Body of pancreas (tissue), 4 donors: ENCODE results near the gene RSAD2. TPM values are rescaled to one million over a fixed set of nuclear protein-coding genes. Genes with fewer than 3 reads are reported as not detected.

ENCODE experiments used
- ATAC-seq: fragments of 150-250 bp; one replicate; pipeline ENCODE4 v1.9.1; 2016
- DNase-seq, 4 donors: peaks; one replicate each; pipeline ENCODE4 v3.0.0-alpha.2; 2019
- H3K27ac ChIP-seq, 4 donors: fragments of 200-600 bp; sonication (generic); 1 replicate in 3 of 4; 2 replicates in 1 of 4; pipeline versions ENCODE4 v1.5.1 to v1.6.1; 2016 to 2019; ENCODE audit warnings: mild to moderate bottlenecking in 1 of 4, mixed read lengths in 1 of 4, moderate library complexity in 1 of 4
- H3K27me3 ChIP-seq, 2 donors: fragments of 200-600 bp; sonication (generic); one replicate each; pipeline ENCODE4 v1.6.0; 2016; ENCODE audit warnings: mild to moderate bottlenecking in 1 of 2
- H3K36me3 ChIP-seq, 2 donors: fragments of 200-600 bp; sonication (generic); replicated peaks in 1 of 2; 2 replicates each; pipeline ENCODE4 v1.5.1; 2016; ENCODE audit warnings: low read depth in 2 of 2; ENCODE audit not compliant: insufficient read depth in 1 of 2
- H3K4me1 ChIP-seq: fragments of 200-600 bp; sonication (generic); one replicate; pipeline ENCODE4 v1.6.0; 2016
- H3K4me3 ChIP-seq, 2 donors: fragments of 200-600 bp; sonication (generic); 1 replicate in 1 of 2; 2 replicates in 1 of 2; pipeline ENCODE4 v1.5.1; 2016 to 2019
- H3K9me3 ChIP-seq, 3 donors: fragments of 200-600 bp; sonication (generic); 1 replicate in 2 of 3; 2 replicates in 1 of 3; pipeline ENCODE4 v1.5.1; 2016
- CTCF ChIP-seq, 7 experiments: fragments of 450-650 bp in 4 of 7; fragments of 200-600 bp in 3 of 7; sonication (generic) in 3 of 7; IDR thresholded peaks; one replicate each; pipeline ENCODE4 v1.5.1; 2016 to 2019; ENCODE audit warnings: antibody characterized with exemption in 7 of 7
- POLR2A ChIP-seq, 3 donors: fragments of 450-650 bp; IDR thresholded peaks; one replicate each; pipeline ENCODE4 v1.6.1; 2016; ENCODE audit warnings: antibody characterized with exemption in 3 of 3, mild to moderate bottlenecking in 2 of 3
- WGBS, 2 donors: methylation state at CpG; one replicate each; pipeline ENCODE4 v1.1.5; 2017; 5-methylcytosine and 5-hydroxymethylcytosine counted together
- intact Hi-C: fragments of 100-400 bp; cut with DNase I; formaldehyde crosslinking; loops from one replicate; pipeline ENCODE4 v1.15.1; 2023
- total RNA-seq, 2 donors: library from RNA; depleted of rRNA; stranded (reverse); fragments of >200 nt; gene quantifications; one replicate each; pipeline ENCODE4 v1.1.0, GENCODE V29; 2016

The RSAD2 gene
- total RNA-seq, 2 donors from 2014 or later = under 0.01 to 1.0 TPM

DNA sequence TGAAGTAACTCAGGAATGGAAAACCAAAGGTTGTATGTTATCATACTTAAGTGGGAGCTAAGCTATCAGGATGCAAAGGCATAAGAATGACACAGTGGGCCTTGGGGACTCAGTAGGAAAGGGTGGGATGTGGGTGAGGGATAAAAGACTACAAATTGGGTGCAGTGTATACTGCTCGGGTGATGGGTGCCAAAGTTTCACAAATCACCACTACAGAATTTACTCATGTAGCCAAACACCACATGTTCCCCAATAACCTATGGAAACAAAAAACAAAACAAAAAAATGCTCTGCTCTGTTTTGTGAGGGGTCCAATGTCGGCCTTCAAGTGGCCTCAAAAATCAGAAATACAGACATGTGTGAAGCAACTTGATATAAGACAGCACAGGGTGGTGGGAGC is 30.7 kb downstream of the RSAD2 start:
- Histone ChIP-seq H3K4me1 (no peaks in the 10 kb centered on the region), H3K27me3 (no peaks in the 10 kb centered on the region), H3K9me3 (no peaks in the 10 kb centered on the region), H3K36me3 (no peaks in the 10 kb centered on the region), H3K27ac (no peak overlapping the region), H3K4me3 (no peak overlapping the region)
- WGBS, 2 donors = 87 to 95% methylated on average over 2 of the region's 2 CpGs
- ATAC-seq (no peak), DNase-seq (no peak)
- intact Hi-C loops = no loop called here
- TF ChIP-seq CTCF (IDR thresholded peaks at IDR 0.05) = no peak
- no peak for TF ChIP-seq POLR2A (IDR thresholded peaks at IDR 0.05)

GRCh38 chr2:6909431-6910385 is 32.1 kb downstream of the RSAD2 start:
- Histone ChIP-seq H3K27me3 (no peaks in the 10 kb centered on the region), H3K4me1 (no peaks in the 10 kb centered on the region), H3K9me3 (no peaks in the 10 kb centered on the region), H3K4me3 (no peak overlapping the region), H3K27ac (no peak overlapping the region), H3K36me3 (no peaks in the 10 kb centered on the region)
- intact Hi-C loops = no loop called here
- TF ChIP-seq POLR2A (IDR thresholded peaks at IDR 0.05) (no peak), CTCF (IDR thresholded peaks at IDR 0.05) (no peak)
- WGBS, 2 donors = 75 to 84% methylated on average over 8 of the region's 8 CpGs
- DNase-seq (no peak), ATAC-seq (no peak)

DNA sequence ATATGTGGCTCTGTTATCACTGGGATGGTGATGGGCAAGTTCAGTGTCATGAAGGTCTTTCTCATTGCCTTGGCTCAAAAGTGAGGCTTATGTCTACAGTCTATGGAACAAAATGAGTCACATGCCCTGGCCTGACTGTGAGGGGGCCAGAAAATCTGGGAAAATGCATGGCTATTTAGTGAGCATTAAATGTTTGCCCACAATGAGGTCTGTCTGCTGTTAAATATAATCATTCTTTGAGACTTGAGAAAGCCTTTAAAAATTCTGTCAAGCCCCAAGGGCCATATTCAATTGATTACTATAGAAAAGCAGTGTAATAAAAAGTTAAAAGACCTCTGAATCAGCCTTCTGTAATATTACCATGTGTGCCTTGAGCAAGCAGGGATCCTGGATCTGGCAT is 34.1 kb downstream of the RSAD2 start:
- H3K27me3 ChIP-seq = no peaks in the 10 kb centered on the region
- H3K4me1 ChIP-seq = peaks cover 13% of the 10 kb centered on the region
- no peak overlapping the region for H3K27ac ChIP-seq
- DNase-seq = no peak
- ATAC-seq = no peak
- intact Hi-C loops = no loop called here
- no peak for TF ChIP-seq CTCF (IDR thresholded peaks at IDR 0.05)
- no peak for TF ChIP-seq POLR2A (IDR thresholded peaks at IDR 0.05)
- no peaks in the 10 kb centered on the region for H3K36me3 ChIP-seq
- H3K4me3 ChIP-seq = no peak overlapping the region
- H3K9me3 ChIP-seq = no peaks in the 10 kb centered on the region

DNA sequence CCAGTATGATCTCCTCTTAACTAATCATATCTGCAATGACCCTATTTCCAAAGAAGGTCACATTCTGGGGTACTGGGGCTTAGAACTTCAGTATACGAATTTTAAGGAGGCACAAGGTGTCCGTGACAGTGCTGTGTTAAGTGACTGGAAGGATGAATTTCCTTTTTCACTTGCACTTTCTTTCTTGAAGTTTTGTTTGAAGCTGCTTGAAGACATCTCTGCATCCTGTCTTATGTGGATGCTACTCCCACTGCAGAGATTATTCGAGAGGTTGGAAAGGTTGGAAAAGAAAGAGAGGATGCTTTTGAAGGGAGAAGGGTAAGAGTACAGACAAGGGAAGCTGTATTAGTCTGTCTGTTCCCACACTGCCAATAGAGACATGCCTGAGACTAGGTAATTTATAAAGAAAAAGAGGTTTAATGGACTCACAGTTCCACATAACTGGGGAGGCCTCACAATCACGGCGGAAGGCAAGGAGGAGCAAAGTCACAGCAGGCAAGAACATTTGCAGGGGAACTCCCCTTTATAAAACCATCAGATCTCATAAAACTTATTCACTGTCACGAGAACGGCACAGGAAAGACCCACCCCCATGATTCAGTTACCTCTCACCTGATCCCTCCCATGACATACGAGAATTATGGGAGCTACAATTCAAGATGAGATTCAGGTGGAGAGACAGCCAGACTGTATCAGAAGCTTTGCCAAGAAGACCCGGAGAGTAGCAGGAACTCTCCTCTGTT is 36.0 kb downstream of the RSAD2 start:
- no peak for DNase-seq
- Histone ChIP-seq H3K36me3 (no peaks in the 10 kb centered on the region), H3K4me1 (peaks cover 16% of the 10 kb centered on the region), H3K27ac (no peak overlapping the region), H3K4me3 (no peak overlapping the region), H3K27me3 (no peaks in the 10 kb centered on the region), H3K9me3 (no peaks in the 10 kb centered on the region)
- 85 to 91% methylated on average over 9 of the region's 9 CpGs for WGBS, 2 donors
- intact Hi-C loops = no loop called here
- TF ChIP-seq CTCF (IDR thresholded peaks at IDR 0.05) = no peak
- no peak for TF ChIP-seq POLR2A (IDR thresholded peaks at IDR 0.05)
- no peak for ATAC-seq
